HG03097 (cell line): Measurements from ENCODE around the gene RAD1.

Source experiments
- ATAC-seq: cut with Tn5 transposase; IDR thresholded peaks from one replicate; pipeline ENCODE4 v1.9.1; 2021; ENCODE audit not compliant: unreplicated experiment, low FRiP score

The RAD1 gene

DNA sequence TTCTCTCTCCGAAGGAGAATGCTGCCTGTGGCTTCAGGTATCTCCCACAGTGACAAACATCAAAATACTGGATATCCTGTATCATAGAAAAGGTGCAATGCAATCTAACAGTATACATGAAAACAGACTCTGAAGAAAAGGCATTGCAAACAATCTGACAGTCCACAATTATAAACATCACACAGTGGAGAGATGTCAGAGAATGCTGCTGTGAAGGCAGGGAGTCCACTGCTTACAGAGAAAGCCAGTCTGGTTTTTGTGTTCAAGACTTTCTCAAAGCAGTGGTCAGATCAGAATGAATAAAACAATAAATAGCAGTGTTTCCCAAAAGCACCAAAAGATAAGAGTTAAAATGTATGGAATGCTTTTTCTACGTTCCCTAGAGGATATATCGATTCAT is 47.6 kb downstream of the RAD1 start:
- no peak for ATAC-seq

DNA sequence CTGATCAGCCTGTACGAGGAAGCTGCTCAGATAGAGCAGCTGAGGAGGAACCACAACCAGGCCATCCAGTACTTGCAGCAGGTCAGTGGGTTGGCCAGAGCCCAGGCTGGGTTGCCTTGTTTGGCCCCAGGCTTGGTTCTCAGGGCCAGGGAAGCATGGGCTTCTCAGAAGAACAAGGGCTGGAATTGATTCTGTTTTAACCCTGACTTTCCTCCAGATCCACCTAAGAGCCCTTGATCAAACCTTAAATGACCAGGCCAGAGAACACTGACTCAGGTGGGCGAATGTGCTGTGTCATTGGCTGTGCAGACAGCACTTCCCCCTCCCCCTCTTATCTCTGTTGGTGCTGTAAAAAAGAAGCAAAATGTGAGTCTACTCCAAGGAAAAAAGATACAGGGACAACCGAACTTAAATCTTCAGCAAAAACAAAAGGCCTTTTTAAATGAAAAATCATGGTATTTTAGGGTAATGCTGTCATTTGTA is 48.3 kb downstream of the RAD1 start:
- ATAC-seq = no peak

DNA sequence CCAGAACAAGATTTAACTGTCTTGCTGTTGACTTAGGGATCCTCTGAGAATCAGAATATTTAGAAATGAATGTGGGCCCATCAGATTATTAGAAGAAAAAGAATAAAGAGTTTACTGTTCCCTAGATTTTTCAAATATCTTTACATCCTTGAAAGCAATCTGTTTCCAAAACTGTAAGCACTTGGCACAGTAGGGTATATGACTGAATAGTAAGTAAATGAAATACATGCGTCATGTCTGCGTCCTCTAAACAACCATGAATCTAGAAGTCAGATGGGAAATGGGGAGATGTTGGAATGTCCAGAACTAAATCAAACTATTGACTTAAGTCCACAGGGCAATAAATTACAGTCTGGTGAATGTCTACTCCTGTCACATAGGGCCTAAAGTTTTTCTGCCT is 50.2 kb downstream of the RAD1 start:
- no peak for ATAC-seq

DNA sequence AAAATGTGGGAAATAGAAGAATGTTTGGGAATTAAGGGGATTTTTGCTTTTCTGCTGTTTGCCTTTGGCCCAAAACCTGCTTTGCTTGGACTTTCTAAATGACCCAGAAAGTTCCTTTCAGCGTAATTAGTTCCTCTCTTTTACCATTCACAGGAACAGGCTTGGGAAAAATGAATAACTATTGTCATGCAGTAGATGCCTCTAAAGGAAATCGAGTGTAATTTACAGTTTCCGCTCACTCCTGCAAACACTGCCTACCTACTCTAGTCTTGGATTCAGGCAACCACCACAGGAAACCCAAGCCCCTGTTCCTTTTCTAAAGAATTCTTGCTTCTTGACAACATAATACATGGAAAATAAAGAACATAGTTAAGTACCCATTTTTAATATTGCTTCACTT is 51.4 kb downstream of the RAD1 start:
- ATAC-seq = no peak

DNA sequence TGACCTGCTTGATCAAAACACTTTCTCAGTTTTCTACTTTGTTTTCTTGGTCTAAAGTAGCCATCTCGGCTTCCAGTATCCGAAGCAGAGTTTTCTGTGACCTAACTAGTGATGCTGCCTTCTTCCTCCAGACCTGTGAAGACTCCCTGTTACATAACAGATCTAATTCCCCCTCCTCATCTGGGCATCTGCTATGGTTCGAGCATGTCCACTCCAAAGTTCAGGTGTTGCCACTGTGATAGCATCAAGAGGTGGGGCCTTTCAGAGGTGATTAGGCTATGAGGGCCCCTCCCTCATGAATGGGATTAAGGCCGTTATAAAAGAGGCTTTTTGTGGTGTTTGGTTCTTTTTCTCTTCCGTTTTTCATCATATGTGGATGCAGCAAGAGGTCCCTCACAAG is 56.1 kb downstream of the RAD1 start:
- no peak for ATAC-seq

DNA sequence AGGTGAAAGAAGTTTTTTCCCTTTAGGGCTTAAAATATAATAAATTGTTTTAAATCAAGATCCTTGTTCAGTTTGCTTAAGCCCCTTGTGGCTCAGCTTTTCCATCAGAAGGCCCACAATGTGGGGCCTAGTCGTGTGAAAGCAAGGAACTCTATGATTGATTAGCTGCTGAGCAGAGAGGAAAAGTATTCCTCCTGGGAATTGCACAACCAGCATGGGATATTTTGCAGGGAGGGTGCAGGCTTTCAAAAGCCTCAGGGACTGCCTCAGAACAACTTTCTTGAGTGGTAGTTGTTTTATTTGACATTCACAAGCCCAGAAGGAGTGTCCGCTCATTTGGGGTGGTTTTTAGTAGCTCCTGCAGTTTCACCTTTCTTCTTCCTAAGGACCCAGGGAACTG is 56.5 kb downstream of the RAD1 start:
- no peak for ATAC-seq

DNA sequence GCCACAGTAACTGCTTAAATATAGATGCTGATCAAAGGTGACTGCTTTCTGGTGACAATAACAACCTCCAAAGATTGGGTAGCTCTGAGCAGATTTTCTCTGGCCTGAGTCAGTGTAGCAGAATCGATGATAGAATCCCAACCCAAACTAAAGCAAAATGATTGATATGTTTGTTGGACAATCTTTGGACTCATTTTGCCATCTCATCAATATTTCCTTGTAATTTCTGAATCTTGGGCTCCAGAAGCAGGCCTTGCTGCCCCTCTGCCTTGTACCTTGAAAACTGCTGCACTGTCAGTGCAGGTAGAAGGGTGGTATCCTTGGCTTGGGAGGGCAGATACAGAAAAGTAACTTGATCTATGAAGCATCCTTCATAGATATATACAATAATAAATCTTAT is 57.4 kb downstream of the RAD1 start:
- no peak for ATAC-seq

DNA sequence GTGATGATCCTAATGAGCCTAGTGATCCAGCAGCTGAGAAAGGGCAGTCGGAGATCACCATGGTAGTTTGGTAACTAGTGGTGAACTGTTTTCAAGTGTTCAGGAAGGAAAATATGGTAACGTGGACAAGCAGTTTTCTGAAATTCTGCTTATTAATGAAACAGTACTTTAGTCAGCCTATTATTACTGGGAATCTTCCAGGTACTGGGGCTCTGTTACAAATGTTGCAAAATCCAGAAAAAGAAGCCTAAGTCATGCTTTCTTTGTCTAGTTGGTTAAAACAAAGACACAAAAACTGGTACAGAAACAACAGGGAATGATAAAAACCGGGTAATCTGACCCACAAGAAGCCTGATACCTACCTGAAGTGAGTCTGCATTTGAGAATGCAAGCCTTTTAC is 58.1 kb downstream of the RAD1 start:
- no peak for ATAC-seq
